K562 (cell line): ENCODE results near the gene ZNF236. TPM values are rescaled to one million over a fixed set of nuclear protein-coding genes. Genes with fewer than 3 reads are reported as not detected.

Experiments
- ATAC-seq: fragments of 200-7000 bp; cut with Tn5 transposase; 3 replicates; pipeline ENCODE4 v1.9.1; 2020; ENCODE audit warnings: moderate library complexity
- BruUV-seq: library from RNA; stranded (reverse); fragments of 400-500 nt; replicated peaks from 2 replicates; lab custom pipeline; 2021; lab: Mats Ljungman, UMichigan
- CTCF ChIA-PET: fragments of 300-600 bp; formaldehyde crosslinking; extraction: SDS; loops from one replicate; lab custom pipeline; 2021; ENCODE audit warnings: low intra/inter-chr PET ratio; lab: Yijun Ruan, JAX
- POLR2A ChIA-PET: fragments of 300-600, 350-650 bp; sonication (Branson Sonifier 250); formaldehyde crosslinking; extraction: SDS; loops from one replicate; lab custom pipeline; 2021; ENCODE audit warnings: antibody characterized with exemption, inconsistent platforms; lab: Yijun Ruan, JAX
- DNase-seq, 4 experiments: peaks; one replicate each; pipeline versions ENCODE4 v3.0.0 to v3.0.0-alpha.2; 2011 to 2018; ENCODE audit warnings: low spot score in 3 of 4, mixed read lengths in 3 of 4; ENCODE audit errors: extremely low read depth in 1 of 4
- FAIRE-seq: peaks from 2 replicates; lab custom pipeline; 2011; peaks lifted over from hg19 to GRCh38; lab: Jason Lieb, UNC
- H2AFZ ChIP-seq: 2 replicates; pipeline ENCODE4 v1.6.0; 2011; ENCODE audit warnings: low read depth, low read length, control low read depth, inconsistent platforms
- H3K27ac ChIP-seq: fragments of 200-600 bp; 3 replicates; pipeline ENCODE4 v1.8.0; 2011; ENCODE audit warnings: low read depth, mild to moderate bottlenecking, control low read depth, inconsistent platforms, low read length, moderate library complexity, mixed read lengths; ENCODE audit errors: extremely low read depth
- H3K27me3 ChIP-seq, 2 experiments: fragments of 300-600 bp in 1 of 2; 2 replicates in 1 of 2; 3 replicates in 1 of 2; pipeline versions ENCODE4 v1.6.0 to v1.8.0; 2011; ENCODE audit warnings: inconsistent platforms in 2 of 2, low read length in 2 of 2, mild to moderate bottlenecking in 1 of 2, mixed read lengths in 1 of 2, moderate library complexity in 1 of 2; ENCODE audit not compliant: control insufficient read depth in 2 of 2, insufficient read depth in 2 of 2
- H3K36me3 ChIP-seq: fragments of 300-600 bp; 3 replicates; pipeline ENCODE4 v1.8.0; 2011; ENCODE audit warnings: mild to moderate bottlenecking, low read length, inconsistent platforms; ENCODE audit not compliant: control insufficient read depth, insufficient read depth
- H3K4me1 ChIP-seq, 2 experiments: fragments of 200-600 bp in 1 of 2; replicated peaks in 1 of 2; 2 replicates in 1 of 2; 3 replicates in 1 of 2; pipeline versions ENCODE4 v1.5.1 to v1.8.0; 2011; ENCODE audit warnings: inconsistent platforms in 2 of 2, low read length in 2 of 2, mild to moderate bottlenecking in 1 of 2, mixed read lengths in 1 of 2, moderate library complexity in 1 of 2; ENCODE audit not compliant: control insufficient read depth in 2 of 2, insufficient read depth in 2 of 2
- H3K4me2 ChIP-seq: 2 replicates; pipeline ENCODE4 v1.6.1; 2011; ENCODE audit warnings: low read length, control low read depth, inconsistent platforms, mixed read lengths; ENCODE audit not compliant: insufficient read depth
- H3K4me3 ChIP-seq: fragments of 200-600 bp; sonication (generic), shearing (Covaris generic); 2 replicates; pipeline ENCODE4 v1.5.1; 2016; ENCODE audit warnings: control low read depth, inconsistent platforms
- H3K79me2 ChIP-seq: fragments of 200-600 bp; 3 replicates; pipeline ENCODE4 v1.8.0; 2011; ENCODE audit warnings: low read length, inconsistent platforms; ENCODE audit not compliant: control insufficient read depth, insufficient read depth
- H3K9ac ChIP-seq, 2 experiments: 2 replicates each; pipeline versions ENCODE4 v1.6.0 to v1.6.1; 2011; ENCODE audit warnings: low read depth in 2 of 2, low read length in 2 of 2, control low read depth in 1 of 2, inconsistent platforms in 1 of 2, mild to moderate bottlenecking in 1 of 2, mixed read lengths in 1 of 2; ENCODE audit not compliant: insufficient read depth in 1 of 2
- H3K9me1 ChIP-seq: one replicate; pipeline ENCODE4 v1.6.0; 2011; ENCODE audit warnings: inconsistent platforms, mild to moderate bottlenecking, low read length, moderate library complexity; ENCODE audit not compliant: control insufficient read depth, insufficient read depth
- H3K9me3 ChIP-seq: replicated peaks from 2 replicates; pipeline ENCODE4 v1.5.1; 2011; ENCODE audit warnings: low read depth, low read length, inconsistent platforms; ENCODE audit not compliant: control insufficient read depth, insufficient read depth
- H4K20me1 ChIP-seq: replicated peaks from 2 replicates; pipeline ENCODE4 v1.6.1; 2011; ENCODE audit warnings: low read length, inconsistent platforms, mixed read lengths; ENCODE audit not compliant: control insufficient read depth, insufficient read depth
- ARID3A ChIP-seq: IDR thresholded peaks from 2 replicates; pipeline ENCODE4 v1.6.1; 2012; ENCODE audit warnings: low read depth, low read length, improper control_type of control experiment, borderline replicate concordance
- CUX1 ChIP-seq: fragments of 200-800 bp; sonication (Bioruptor generic); IDR thresholded peaks from 2 replicates; pipeline ENCODE4 v1.6.1; 2016; ENCODE audit warnings: missing genetic modification characterization, missing compliant biosample characterization
- DMBX1 ChIP-seq: fragments of 250-450 bp; sonication (Bioruptor Pico); IDR thresholded peaks from 2 replicates; pipeline ENCODE4 v1.8.0; 2022; ENCODE audit warnings: inconsistent platforms, mild to moderate bottlenecking, moderate library complexity, borderline replicate concordance
- MTA3 ChIP-seq: fragments of 450-650 bp; formaldehyde crosslinking; IDR thresholded peaks from 2 replicates; pipeline ENCODE4 v1.6.1; 2017; ENCODE audit warnings: mild to moderate bottlenecking, borderline replicate concordance
- MYNN ChIP-seq, 2 experiments: sonication (generic); formaldehyde crosslinking in 1 of 2; IDR thresholded peaks; 2 replicates each; pipeline versions ENCODE4 v1.5.0 to v1.6.1; 2016 to 2020; ENCODE audit warnings: antibody characterized with exemption in 1 of 2, missing genetic modification reagents in 1 of 2
- PML ChIP-seq: IDR thresholded peaks from 2 replicates; pipeline ENCODE4 v1.6.1; 2012; ENCODE audit warnings: low read length, inconsistent platforms
- SMAD2 ChIP-seq: fragments of 150-350 bp; IDR thresholded peaks from 2 replicates; pipeline ENCODE4 v1.6.1; 2014; ENCODE audit warnings: low read depth, mild to moderate bottlenecking, low read length
- SMAD3 ChIP-seq: fragments of 450-650 bp; formaldehyde crosslinking; conservative IDR thresholded peaks from 2 replicates; pipeline ENCODE4 v1.4.0; 2020; ENCODE audit warnings: mild to moderate bottlenecking
- XRCC3 ChIP-seq: fragments of 450-650 bp; IDR thresholded peaks from 2 replicates; pipeline ENCODE4 v1.6.1; 2017; ENCODE audit warnings: mild to moderate bottlenecking, moderate library complexity
- ZBED1 ChIP-seq: IDR thresholded peaks from 2 replicates; pipeline ENCODE4 v1.6.1; 2014
- ZC3H11A ChIP-seq: IDR thresholded peaks from 2 replicates; pipeline ENCODE4 v1.6.1; 2012; ENCODE audit warnings: low read depth, low read length, improper control_type of control experiment
- ZC3H8 ChIP-seq: fragments of 450-650 bp; IDR thresholded peaks from 2 replicates; pipeline ENCODE4 v1.6.1; 2017
- ZNF212 ChIP-seq: fragments of 450-650 bp; formaldehyde crosslinking; IDR thresholded peaks from 2 replicates; pipeline ENCODE4 v1.4.0; 2020; ENCODE audit warnings: mild to moderate bottlenecking
- ZNF3 ChIP-seq: fragments of 250-450 bp; sonication (Bioruptor Pico); IDR thresholded peaks from 2 replicates; pipeline ENCODE4 v1.5.0; 2021; ENCODE audit warnings: mild to moderate bottlenecking, moderate library complexity
- WGBS: fragments of 100-300 bp; shearing (Covaris generic); methylation state at CpG from one replicate; pipeline ENCODE4 v1.1.6; 2016; ENCODE audit warnings: low coverage, mixed read lengths; ENCODE audit not compliant: insufficient coverage; ENCODE audit errors: missing lambda C conversion rate; 5-methylcytosine and 5-hydroxymethylcytosine counted together
- in situ Hi-C: fragments of 300-500 bp; cut with MboI; formaldehyde crosslinking; loops from 4 replicates; pipeline ENCODE4 v1.15.0; 2018; ENCODE audit warnings: inconsistent platforms, mixed read lengths
- intact Hi-C: fragments of 100-400 bp; cut with micrococcal nuclease; formaldehyde crosslinking; loops from 2 replicates; pipeline ENCODE4 v1.14.2; 2022
- polyA plus RNA-seq, 8 experiments: library from polyadenylated mRNA; depleted of rRNA in 4 of 8; stranded (reverse) in 5 of 8; unstranded in 3 of 8; fragments of >200 nt; fragmentation: Nextera tagmentation in 2 of 8; fragmentation: Illumina TruSeq in 1 of 8; extraction: Ambion mirVana in 2 of 8; extraction: Trizol in 1 of 8; gene quantifications; 2 replicates each; pipeline versions ENCODE4 v1.2.1 to v1.2.3, GENCODE V29; 2011 to 2014; ENCODE audit warnings: inconsistent platforms in 1 of 8, missing spikeins in 1 of 8
- total RNA-seq, 7 experiments: library from RNA; depleted of rRNA in 6 of 7; stranded (reverse); fragments of >200 nt in 6 of 7; fragmentation: Illumina TruSeq in 2 of 7; extraction: Trizol in 2 of 7; gene quantifications; 2 replicates each; pipeline versions ENCODE4 v1.2.1 to v1.2.3, GENCODE V29; 2011 to 2021; ENCODE audit warnings: low replicate concordance in 1 of 7
- TF ChIP-seq, protein P1 (sequence below): sonication (generic); formaldehyde crosslinking; IDR thresholded peaks from 2 replicates; pipeline ENCODE4 v1.8.1; 2022; ENCODE audit warnings: missing genetic modification reagents

The ZNF236 gene
- total and polyA plus RNA-seq, 9 of the 15 experiments (the other 6 are each of a cell fraction or from before 2014, with no cell fraction given) = 0.35 to 8.7 (median 3.4) TPM

GRCh38 chr18:76839086-76839794, 16.9 kb downstream of the ZNF236 start:
- POLR2A ChIA-PET = no interaction called here
- no peak for TF ChIP-seq MYNN (IDR thresholded peaks at IDR 0.05)
- no peak for TF ChIP-seq MYNN (CRISPR knock-in tag; IDR thresholded peaks at IDR 0.05)
- TF ChIP-seq ZC3H8 = no peak
- TF ChIP-seq ZNF3 (CRISPR knock-in tag) = no peak
- no peak for TF ChIP-seq ZNF212 (CRISPR knock-in tag)
- TF ChIP-seq MTA3 = no peak
- no peak for TF ChIP-seq ZBED1
- TF ChIP-seq DMBX1 (CRISPR knock-in tag) = no peak
- TF ChIP-seq ARID3A = no peak
- no peak for TF ChIP-seq PML
- TF ChIP-seq XRCC3 = no peak
- TF ChIP-seq, protein P1, sequence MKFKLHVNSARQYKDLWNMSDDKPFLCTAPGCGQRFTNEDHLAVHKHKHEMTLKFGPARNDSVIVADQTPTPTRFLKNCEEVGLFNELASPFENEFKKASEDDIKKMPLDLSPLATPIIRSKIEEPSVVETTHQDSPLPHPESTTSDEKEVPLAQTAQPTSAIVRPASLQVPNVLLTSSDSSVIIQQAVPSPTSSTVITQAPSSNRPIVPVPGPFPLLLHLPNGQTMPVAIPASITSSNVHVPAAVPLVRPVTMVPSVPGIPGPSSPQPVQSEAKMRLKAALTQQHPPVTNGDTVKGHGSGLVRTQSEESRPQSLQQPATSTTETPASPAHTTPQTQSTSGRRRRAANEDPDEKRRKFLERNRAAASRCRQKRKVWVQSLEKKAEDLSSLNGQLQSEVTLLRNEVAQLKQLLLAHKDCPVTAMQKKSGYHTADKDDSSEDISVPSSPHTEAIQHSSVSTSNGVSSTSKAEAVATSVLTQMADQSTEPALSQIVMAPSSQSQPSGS (CRISPR knock-in tag) = no peak
- no peak for TF ChIP-seq SMAD3 (CRISPR knock-in tag)
- no peak for TF ChIP-seq CUX1 (CRISPR knock-in tag)
- TF ChIP-seq SMAD2 = no peak
- TF ChIP-seq ZC3H11A = no peak

More at GRCh38 chr18:76839086-76839794, 16.9 kb downstream of the ZNF236 start:
- Histone ChIP-seq H3K27me3 (no peaks in the 10 kb centered on the region), H3K27ac (no peak overlapping the region), H3K79me2 (peaks cover 35% of the 10 kb centered on the region), H3K4me2 (no peak overlapping the region), H3K9me1 (no peaks in the 10 kb centered on the region), H3K4me3 (no peak overlapping the region), H3K9me3 (no peaks in the 10 kb centered on the region), H2AFZ (no peak overlapping the region), H3K4me1 (peaks cover 0 to 10% of the 10 kb centered on the region in 2 experiments; a peak in 3 of 5 replicates), H4K20me1 (peaks cover 4% of the 10 kb centered on the region; the same call in 1 of the 2 replicates), H3K36me3 (no peaks in the 10 kb centered on the region), H3K9ac (no peak overlapping the region)
- no peak for ATAC-seq
- intact Hi-C loops = no loop called here
- FAIRE-seq = no peak
- no TSS peak for BruUV-seq
- in situ Hi-C loops = no loop called here
- CTCF ChIA-PET = no interaction called here
- 59% methylated on average over 4 of the region's 4 CpGs for WGBS
- DNase-seq = no peak
